ENCODE results near the gene NLGN4X.

DNA sequence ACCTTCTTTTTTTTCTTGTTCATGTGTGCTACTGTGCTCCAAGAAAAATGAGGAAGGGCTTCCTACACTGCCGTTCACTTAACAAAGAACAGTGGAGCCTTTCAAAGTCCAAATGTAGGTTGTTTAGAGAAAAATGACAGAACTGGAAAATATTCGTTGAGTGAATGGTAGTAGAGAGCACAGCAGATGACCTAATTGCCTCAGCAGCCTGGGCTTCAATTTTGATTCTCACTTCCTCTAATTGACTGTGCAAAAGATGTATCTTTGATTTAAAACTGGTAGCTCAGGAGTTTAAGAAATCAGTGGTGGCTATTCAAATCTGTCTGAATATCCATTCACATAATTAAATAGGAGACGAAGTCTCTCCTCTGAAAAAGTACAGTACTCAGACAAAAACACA is 5.2 kb downstream of the NLGN4X start:
- TF ChIP-seq, protein P1, sequence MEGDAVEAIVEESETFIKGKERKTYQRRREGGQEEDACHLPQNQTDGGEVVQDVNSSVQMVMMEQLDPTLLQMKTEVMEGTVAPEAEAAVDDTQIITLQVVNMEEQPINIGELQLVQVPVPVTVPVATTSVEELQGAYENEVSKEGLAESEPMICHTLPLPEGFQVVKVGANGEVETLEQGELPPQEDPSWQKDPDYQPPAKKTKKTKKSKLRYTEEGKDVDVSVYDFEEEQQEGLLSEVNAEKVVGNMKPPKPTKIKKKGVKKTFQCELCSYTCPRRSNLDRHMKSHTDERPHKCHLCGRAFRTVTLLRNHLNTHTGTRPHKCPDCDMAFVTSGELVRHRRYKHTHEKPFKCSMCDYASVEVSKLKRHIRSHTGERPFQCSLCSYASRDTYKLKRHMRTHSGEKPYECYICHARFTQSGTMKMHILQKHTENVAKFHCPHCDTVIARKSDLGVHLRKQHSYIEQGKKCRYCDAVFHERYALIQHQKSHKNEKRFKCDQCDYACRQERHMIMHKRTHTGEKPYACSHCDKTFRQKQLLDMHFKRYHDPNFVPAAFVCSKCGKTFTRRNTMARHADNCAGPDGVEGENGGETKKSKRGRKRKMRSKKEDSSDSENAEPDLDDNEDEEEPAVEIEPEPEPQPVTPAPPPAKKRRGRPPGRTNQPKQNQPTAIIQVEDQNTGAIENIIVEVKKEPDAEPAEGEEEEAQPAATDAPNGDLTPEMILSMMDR (IDR thresholded peaks at IDR 0.05): no peak
- no peak for TF ChIP-seq POLR2A (IDR thresholded peaks at IDR 0.05)

Data from body of pancreas (tissue), 4 donors.